GM12801 (cell line): ENCODE data around the gene CTDP1.

ENCODE experiments used
- TF ChIP-seq, protein P1 (sequence below): IDR thresholded peaks from one replicate; pipeline ENCODE4 v1.5.1; 2011; ENCODE audit warnings: control low read depth; ENCODE audit not compliant: insufficient read length; ENCODE audit errors: extremely low read depth

The CTDP1 gene

GRCh38 chr18:79647307-79647706, 32.3 kb upstream of the CTDP1 start:
- TF ChIP-seq, protein P1, sequence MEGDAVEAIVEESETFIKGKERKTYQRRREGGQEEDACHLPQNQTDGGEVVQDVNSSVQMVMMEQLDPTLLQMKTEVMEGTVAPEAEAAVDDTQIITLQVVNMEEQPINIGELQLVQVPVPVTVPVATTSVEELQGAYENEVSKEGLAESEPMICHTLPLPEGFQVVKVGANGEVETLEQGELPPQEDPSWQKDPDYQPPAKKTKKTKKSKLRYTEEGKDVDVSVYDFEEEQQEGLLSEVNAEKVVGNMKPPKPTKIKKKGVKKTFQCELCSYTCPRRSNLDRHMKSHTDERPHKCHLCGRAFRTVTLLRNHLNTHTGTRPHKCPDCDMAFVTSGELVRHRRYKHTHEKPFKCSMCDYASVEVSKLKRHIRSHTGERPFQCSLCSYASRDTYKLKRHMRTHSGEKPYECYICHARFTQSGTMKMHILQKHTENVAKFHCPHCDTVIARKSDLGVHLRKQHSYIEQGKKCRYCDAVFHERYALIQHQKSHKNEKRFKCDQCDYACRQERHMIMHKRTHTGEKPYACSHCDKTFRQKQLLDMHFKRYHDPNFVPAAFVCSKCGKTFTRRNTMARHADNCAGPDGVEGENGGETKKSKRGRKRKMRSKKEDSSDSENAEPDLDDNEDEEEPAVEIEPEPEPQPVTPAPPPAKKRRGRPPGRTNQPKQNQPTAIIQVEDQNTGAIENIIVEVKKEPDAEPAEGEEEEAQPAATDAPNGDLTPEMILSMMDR: no peak

- TF ChIP-seq, protein P1: no peak
Observed at GRCh38 chr18:79650959-79651358, 28.6 kb upstream of the CTDP1 start.

GRCh38 chr18:79657342-79657996, 22.1 kb upstream of the CTDP1 start:
- TF ChIP-seq, protein P1: no peak

DNA sequence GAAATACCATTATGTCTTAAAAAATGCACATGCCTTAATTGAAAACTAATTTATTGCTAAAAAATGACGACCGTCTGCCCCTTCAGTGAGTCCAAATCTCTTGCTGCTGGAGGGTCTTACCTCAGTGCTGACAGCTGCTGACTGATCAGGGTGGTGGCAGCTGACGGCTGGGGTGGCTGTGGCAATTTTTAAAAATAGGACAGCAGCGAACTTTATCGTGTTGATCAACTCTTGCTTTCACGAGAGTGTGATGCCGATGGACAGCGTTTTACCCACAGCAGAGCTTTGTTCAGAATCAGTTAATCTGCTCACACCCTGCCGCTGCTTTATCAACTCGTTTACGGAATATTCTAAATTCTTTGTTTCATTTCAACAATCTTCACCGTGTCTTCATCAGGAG, 21.2 kb upstream of the CTDP1 start:
- TF ChIP-seq, protein P1: no peak

DNA sequence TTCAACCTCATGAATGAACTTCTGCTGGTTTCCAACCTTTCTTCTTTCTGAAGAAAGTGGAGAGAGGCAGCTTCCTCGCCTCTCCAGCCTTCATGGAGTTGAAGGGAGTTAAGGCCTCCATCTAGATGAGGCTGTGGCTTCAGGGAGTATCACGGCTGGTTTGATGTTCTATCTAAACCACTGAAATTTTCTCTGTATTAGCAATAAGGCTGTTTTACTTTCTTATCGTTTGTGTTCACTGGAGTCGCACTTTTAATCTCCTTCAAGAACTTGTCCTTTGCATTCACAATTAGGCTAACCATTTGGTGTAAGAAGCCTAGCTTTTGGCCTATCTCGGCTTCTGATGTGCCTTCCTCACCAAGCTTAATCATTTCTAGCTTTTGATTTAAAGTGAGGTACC, 19.9 kb upstream of the CTDP1 start:
- TF ChIP-seq, protein P1: no peak

- TF ChIP-seq, protein P1: no peak
Observed at GRCh38 chr18:79662034-79662433, 17.6 kb upstream of the CTDP1 start.

DNA sequence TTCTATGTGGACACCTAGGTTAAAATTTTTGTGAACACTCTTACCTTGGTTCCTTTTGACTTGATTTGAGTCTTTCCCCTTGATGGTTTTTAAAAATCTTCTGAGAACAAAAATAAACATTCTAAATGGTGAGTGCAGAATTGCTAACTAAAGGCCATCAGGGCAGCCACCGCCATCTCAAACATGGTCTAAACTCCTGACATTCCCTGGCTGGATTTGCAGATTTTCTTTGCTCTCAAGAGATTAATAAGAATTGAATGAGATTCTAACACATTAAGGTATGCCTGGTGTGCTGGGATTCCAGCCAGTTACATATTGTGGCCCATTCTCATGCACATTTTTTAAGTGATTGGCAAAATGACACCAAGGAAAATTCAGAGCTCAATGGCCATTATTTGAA, 17.2 kb upstream of the CTDP1 start:
- TF ChIP-seq, protein P1: no peak
